HG03558 (cell line): ENCODE measurements around the gene CCNF.
A peak's percentile ranks its signal among the peaks of the same experiment; 100 is the strongest.

Experiments used
- ATAC-seq: cut with Tn5 transposase; IDR thresholded peaks from one replicate; pipeline ENCODE4 v1.9.1; 2021; ENCODE audit warnings: moderate number of reproducible peaks; ENCODE audit not compliant: unreplicated experiment; ENCODE audit errors: extremely low read depth

The CCNF gene

DNA sequence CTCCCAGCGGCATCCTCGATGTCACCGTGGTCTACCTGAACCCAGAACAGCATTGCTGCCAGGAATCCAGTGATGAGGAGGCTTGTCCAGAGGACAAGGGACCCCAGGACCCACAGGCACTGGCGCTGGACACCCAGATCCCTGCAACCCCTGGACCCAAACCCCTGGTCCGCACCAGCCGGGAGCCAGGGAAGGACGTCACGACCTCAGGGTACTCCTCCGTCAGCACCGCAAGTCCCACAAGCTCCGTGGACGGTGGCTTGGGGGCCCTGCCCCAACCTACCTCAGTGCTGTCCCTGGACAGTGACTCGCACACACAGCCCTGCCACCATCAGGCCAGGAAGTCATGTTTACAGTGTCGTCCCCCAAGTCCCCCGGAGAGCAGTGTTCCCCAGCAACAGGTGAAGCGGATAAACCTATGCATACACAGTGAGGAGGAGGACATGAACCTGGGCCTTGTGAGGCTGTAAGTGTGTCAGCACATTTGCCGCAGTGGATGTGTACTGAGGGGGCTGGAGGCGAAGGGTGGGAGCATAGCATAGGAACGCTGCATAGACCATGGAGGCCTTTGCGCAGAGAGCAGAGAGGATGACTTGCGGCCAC is 27.4 kb downstream of the CCNF start:
- no peak for ATAC-seq

DNA sequence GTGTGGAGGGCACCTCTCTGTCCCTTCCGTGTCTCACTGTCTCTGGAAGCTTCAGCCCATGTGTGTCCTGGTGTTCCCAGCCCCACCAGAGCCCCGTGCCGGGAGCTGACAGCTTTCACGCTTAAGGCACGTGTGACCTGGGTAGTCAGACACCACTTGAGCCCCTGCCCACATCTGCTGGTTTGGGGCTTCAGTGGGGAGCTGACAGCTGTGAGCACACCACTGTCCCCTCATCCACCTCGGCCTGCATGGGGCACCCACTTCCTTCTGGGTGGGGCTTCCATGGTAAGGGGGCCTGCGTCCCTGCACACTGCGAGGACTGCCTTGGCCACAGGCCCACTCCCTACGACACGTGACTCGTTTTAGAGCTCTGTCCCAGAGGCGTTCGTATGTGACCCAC is 28.0 kb downstream of the CCNF start:
- no peak for ATAC-seq

GRCh38 chr16:2457946-2458345 is 28.7 kb downstream of the CCNF start:
- no peak for ATAC-seq

GRCh38 chr16:2458887-2459646 is 29.8 kb downstream of the CCNF start:
- ATAC-seq: no peak

DNA sequence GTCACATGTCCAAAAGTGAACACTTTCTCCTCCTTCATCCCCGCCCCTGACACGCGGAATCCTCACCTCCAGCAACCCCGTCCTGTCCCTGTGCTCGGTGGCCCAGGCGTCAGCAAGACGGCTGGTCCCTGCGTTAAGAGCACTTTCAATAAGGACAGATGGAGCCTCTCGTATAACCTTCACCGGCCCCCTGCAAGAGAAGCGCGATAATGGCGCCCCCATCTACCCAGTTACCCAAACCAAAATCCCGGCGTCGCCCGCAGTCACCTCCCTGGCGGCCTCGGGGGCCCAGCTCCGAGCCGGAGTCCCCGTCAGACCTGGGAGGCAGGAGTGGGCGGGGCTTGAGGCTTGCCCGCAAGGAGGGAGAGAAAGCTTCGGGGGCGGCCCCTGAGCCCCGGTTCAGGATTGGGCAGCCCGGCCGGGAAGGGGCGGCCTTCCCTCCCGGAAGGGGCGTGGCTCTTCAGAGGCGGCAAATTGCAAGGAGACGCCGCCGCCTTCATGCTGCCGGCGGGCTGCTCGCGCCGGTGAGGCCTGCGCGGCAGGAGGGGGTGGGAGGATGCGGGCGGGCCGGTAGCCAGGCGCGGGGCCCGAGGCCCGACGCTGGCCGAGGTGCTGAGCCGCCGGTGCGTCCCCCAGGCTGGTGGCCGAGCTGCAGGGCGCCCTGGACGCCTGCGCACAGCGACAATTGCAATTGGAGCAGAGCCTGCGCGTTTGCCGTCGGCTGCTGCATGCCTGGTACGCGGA is 30.6 kb downstream of the CCNF start, which contains the start of gene TEDC2:
Gene TEDC2, plus strand, starts transcription at position 463 of the 744 bp plus-strand sequence. Its CDS starts 36 bp downstream, at position 499.
- peak; percentile 81 for ATAC-seq

DNA sequence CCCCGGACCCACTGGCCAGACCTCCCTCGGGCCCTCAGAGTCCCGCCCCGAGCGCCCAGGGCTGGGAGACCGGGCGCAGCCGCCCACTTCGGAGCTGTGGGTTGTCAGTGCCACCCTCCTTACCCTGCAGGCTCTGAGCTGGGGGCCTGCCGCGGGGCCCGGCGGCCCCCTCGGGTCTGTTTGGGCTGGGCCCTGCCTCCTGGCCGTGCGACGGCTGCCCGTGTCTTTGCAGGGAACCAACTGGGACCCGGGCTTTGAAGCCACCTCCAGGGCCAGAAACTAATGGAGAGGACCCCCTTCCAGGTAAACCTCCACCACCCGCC is 31.1 kb downstream of the CCNF start:
- no peak for ATAC-seq

DNA sequence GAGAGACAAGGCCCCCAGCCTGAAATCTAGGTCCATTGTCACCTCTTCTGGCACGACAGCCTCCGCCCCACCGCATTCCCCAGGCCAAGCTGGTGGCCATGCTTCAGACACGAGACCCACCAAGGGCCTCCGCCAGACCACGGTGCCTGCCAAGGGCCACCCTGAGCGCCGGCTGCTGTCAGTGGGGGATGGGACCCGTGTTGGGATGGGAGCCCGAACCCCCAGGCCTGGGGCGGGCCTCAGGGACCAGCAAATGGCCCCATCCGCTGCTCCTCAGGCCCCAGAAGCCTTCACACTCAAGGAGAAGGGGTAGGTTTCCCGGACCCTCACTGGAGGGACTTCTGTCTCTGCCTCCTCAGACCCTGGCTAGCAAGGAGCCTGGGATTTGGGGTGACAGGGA is 31.7 kb downstream of the CCNF start:
- ATAC-seq: no peak

DNA sequence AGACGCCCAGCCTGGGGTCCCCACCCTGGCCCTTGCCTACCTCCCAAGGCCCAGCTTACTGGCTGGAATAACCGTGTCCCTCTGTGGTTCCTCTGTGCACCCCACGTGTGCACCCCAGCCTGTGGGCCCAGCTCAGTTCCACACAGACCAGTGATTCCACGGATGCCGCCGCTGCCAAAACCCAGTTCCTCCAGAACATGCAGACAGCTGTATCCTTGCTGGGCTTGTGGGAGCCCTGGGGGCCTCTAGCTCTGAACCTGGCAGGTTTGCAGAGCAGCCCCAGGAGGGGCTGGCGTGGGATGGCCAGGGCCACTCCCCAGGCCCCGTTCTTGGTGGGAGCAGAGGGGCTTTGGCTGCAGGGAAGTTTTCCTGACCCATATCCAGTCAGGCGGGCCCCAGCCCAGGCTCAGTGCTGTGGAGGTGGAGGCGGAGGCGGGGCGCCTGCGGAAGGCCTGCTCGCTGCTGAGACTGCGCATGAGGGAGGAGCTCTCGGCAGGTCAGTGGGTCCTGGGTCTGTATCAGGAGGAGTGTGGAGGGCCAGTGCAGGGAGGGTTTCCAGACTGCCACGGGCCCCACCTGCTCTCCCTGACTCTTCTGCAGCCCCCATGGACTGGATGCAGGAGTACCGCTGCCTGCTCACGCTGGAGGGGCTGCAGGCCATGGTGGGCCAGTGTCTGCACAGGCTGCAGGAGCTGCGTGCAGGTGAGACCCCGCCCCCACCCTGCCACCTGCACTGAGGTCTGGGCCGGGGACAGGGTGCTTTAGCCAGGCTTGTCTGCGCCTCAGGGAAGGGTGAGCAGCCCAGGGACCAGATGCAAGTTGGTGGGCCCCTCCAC is 33.0 kb downstream of the CCNF start:
- ATAC-seq: no peak

DNA sequence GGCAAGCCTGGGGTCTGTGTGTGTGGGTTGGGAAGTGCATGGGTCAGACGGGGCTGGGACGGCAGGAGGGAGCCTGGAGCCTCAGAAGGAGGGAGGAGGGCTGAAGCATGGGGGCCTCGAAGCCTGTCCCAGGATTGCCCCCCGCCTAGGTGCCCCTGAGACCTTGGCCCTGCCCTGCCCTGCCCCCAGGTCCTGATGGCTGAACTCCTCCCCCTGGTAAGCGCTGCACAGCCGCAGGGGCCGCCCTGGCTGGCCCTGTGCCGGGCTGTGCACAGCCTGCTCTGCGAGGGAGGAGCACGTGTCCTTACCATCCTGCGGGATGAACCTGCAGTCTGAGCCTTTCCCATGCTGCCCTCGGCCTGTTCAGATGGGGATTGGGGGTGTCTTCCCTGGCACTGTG is 35.1 kb downstream of the CCNF start:
- no peak for ATAC-seq

DNA sequence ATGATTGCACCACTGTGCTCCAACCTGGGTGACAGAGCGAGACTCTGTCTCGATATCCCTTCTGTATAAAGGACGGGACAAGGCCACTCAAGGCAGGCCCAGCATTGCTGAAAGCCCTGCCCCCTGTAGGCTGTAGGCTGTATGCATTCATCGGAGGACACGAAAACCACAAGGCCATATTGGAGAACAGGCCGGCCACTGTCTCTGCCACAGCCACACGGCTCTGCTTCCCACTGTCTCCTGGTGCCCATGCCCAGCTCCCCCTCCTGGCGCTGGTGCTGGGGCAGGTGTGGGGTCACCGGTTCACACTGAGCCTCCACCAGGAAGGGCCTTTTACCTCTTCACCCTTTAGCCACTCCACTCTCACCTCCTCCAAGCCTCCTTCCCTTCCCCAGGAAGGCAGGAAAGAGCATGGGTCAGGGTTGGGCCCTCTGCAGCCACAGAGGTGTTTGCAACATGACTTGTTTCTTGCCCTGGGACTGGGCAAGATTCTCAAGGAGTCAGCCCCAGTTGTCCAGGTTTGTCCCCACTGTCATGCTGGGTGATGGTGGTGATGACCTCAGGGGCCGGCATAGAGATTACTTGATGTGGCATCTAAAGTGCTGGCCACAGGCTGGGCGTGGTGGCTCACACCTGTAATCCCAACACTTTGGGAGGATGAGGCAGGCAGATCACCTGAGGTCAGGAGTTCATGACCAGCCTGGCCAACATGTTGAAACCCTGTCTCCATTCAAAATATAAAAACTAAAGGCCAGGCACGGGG is 36.6 kb downstream of the CCNF start:
- no peak for ATAC-seq

DNA sequence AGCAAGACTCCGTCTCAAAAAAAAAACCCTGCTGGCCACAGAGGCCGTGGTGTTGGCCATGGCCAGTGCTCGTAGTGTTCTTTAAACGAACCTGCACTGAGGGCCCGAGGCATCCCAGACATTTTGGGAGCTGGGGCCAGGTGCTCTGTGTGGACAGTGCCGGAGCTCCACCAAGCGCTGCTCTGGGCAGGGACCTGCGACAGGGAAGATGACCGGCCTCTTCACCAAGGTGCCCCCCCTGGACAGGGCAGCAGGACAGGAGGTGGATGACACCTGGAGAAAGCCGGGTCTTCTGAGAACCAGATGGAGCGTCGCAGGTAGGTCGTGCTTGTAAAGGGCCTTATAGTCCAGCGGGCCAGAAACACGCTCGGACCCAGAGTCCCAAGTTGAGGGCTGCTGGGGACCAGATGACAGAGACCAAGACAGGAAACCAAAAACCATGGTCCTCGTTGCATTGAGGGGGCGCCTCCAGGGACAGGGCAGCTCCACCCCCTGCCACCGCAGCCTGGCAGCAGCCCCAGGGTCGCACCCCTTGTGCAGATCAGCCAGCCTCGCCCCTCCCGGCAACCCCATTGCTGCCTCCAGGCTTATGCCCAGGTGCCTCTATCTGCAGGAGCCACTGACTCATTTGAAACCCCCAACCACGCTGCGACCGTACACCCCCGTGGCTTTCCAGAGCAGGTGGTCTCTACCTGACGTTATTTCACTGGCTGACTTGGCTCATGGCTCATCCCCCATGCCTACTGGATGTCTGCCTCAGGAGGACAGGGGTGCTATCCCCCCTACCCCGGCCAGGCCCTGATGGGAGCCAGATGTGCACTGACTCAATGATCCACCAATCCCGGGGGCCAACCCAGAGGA is 37.6 kb downstream of the CCNF start:
- ATAC-seq: no peak

DNA sequence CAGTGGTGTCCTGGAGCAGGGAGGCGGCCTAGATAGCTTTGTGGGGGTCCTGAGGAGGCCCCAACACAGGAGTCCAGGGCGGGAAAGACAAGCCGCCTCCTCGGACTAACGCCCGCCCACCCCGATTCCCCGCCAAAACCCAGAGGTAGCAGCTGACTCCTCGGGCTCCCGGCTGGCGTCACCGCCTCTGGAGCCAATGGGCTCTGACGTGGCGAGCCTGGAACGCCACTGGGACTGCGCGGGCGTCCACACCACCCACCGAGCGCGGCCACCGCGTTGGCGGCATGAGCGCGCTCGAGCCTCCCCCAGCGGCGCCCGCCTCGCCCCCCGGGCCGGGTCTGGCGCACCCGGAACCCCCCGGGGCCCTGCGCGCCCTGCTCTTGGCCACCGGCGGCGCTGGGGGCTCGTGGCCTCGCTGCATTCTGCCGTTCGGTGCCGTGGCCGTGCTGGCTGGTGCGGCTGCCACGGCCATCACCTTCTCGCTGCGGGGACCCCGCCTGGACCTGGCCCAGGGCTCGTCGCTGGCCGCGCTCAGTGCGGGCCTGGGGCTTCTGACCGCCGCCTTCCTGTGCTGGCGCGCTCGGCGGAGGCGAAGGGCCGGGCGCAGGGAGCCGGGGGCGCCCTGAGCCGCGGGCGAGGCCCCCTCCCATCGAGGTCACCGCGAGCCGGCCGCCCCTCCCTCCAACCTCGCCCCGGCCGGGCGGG is 38.4 kb downstream of the CCNF start:
- ATAC-seq: no peak

GRCh38 chr16:2468233-2468724 is 39.0 kb downstream of the CCNF start:
- no peak for ATAC-seq

GRCh38 chr16:2468725-2469398 is 39.6 kb downstream of the CCNF start:
- no peak for ATAC-seq

GRCh38 chr16:2469399-2470233 is 40.4 kb downstream of the CCNF start:
- ATAC-seq: no peak

DNA sequence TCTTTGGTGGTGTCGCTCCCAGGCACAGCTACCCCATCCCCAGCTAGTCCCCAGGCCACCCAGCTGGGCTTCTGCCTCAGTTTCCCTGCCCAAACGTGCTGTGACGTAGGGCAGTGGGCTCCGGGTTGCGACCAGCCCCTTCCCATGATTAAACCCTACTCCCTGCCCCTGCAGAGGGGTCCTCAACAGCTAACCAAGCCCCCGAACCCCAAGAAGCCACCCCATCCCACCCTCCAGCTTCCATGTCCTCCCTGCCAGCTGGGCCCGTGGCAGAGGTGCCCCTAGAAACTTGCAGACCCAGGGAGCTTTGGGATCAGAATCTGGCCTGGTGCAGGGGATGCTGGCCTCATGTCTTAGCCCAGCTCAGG is 41.0 kb downstream of the CCNF start:
- no peak for ATAC-seq

- no peak for ATAC-seq
These were observed 41.4 kb downstream of the CCNF start for GRCh38 chr16:2470603-2471015.
